Epithelial cell of proximal tubule (primary cell): ENCODE data around the gene LBHD1. TPM values are rescaled to one million over a fixed set of nuclear protein-coding genes. Genes with fewer than 3 reads are reported as not detected.

ENCODE experiments used
- DNase-seq: peaks from one replicate; pipeline ENCODE4 v3.0.0-alpha.2; 2011; ENCODE audit warnings: low read depth
- H3K4me3 ChIP-seq: 2 replicates; pipeline ENCODE4 v1.5.1; 2011; ENCODE audit warnings: low read depth, mild to moderate bottlenecking, low read length
- total RNA-seq: library from RNA; depleted of rRNA; stranded (reverse); fragments of >200 nt; gene quantifications from 2 replicates; pipeline ENCODE4 v1.2.3, GENCODE V29; 2015
- TF ChIP-seq, protein P1 (sequence below): conservative IDR thresholded peaks from 2 replicates; pipeline ENCODE4 v1.5.1; 2012; ENCODE audit warnings: low read depth, mild to moderate bottlenecking, low read length

Gene LBHD1
- total RNA-seq, 1 donor from 2014 or later, result 2.2 TPM

DNA sequence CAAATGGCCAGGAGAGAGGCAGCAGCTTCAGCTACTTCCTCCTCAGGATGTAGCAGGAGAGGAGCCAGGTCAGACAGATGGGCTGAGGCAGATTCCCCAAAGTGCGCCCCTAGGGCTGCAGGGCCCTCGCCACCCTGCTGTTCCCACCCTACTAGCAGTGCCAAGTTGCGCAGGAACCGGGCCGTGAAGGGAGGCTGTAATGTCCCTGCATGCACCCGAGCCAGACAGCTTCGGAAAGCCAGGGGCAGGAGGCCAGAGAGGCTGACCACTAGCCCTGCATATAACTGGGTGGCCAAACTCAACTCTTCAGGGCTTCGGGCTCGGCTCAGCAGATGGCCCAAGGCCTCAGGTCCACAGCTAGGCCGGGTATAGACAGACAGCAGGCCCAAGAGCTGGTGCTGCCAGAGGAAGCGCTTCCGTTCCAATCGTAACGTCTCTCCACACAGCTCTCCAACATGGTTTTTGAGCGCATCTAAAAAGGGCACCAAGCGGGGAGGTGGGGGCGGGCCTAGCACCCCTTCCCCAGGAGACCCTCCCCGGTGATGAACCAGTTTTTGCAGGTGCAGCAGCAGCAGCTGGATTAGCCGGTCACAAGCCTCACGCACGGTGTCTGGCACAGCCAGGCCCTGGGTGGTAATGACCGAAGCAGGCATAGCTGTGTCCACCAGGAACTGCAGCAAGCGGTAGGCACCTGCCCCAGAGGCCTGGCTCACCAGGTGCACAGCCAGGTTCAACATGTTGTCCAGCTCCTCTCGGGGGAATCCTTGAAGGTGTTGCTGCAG lies 23.7 kb downstream of the LBHD1 start:
- TF ChIP-seq, protein P1, sequence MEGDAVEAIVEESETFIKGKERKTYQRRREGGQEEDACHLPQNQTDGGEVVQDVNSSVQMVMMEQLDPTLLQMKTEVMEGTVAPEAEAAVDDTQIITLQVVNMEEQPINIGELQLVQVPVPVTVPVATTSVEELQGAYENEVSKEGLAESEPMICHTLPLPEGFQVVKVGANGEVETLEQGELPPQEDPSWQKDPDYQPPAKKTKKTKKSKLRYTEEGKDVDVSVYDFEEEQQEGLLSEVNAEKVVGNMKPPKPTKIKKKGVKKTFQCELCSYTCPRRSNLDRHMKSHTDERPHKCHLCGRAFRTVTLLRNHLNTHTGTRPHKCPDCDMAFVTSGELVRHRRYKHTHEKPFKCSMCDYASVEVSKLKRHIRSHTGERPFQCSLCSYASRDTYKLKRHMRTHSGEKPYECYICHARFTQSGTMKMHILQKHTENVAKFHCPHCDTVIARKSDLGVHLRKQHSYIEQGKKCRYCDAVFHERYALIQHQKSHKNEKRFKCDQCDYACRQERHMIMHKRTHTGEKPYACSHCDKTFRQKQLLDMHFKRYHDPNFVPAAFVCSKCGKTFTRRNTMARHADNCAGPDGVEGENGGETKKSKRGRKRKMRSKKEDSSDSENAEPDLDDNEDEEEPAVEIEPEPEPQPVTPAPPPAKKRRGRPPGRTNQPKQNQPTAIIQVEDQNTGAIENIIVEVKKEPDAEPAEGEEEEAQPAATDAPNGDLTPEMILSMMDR, result no peak

DNA sequence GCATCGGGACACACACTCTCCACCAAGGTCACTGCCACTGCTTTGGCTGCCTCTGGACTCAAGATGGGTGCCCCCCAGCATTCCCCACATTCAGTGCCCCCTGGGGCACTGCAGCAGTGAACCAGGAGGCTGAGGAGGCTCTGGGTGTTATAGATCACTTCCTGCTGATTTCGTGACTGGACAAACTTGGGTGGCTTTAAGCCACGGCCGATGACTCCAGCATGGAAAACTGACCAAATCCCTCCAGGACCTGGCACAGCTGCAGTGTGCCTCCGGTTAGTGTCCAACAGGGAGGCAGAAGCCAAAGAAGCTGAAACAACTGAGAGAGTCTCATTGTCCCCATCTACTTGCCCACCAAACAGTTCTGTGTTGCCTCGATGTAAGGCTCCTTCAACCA lies 24.5 kb downstream of the LBHD1 start:
- no peak for DNase-seq
- H3K4me3 ChIP-seq, result no peak overlapping the region
- TF ChIP-seq, protein P1, result no peak

More for the DNA sequence above, 23.7 kb downstream of the LBHD1 start:
- H3K4me3 ChIP-seq, result no peak overlapping the region
- DNase-seq, result no peak

GRCh38 chr11:62646825-62647608 lies 25.1 kb downstream of the LBHD1 start:
- TF ChIP-seq, protein P1, result no peak
- DNase-seq, result no peak
- H3K4me3 ChIP-seq, result peak overlapping the region; percentile 99

DNA sequence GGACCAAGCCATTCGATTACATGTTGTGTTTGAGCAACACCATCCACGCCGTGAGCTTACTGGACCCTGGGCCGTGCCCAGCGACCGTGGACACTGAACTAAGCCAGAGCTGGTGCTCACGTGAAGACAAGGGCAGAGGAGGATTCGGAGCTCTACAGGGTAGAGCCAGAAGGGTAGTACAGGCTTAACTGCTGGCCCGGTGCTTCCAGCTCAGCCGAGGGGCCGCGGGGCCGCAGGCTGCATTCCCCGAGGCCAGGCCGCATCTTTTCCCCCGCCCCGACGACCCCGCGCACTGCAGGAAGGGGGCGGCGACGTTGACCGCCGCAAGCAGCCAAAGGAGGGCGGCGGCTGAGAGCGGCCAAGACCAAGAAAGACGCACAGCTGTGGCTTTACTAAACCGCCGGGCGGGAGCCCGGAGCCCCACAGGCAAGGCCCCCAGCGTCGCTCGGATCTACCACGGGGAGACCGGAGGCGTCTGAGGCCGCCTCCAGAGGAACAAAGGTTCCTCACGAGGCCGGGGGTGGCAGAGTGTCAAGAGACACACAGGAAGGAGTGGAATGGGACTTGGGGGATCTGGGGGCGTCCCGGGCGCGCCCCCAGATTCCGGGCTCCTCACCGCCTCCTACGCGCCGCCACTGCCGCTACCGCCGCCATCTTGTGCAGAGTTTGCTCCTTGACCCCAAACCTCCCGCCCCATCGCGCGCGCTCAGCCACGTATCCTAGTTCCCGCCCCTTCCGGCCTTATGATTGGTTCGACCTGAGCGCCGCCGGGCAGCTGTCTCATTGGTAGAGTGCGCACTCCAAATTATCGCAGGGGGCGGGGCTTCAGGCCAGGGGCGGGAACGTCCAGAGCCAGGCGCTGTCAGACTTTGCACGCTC lies 25.9 kb downstream of the LBHD1 start, which contains the start of gene GANAB:
GANAB (minus strand) TSS at position 668 of the 879 bp plus-strand sequence; CDS start at position 654, 14 bp downstream.
- peak within 1 kb of the TSS; percentile 99 for H3K4me3 ChIP-seq
- TF ChIP-seq, protein P1, result no peak
- DNase-seq, result peak; percentile 64

GRCh38 chr11:62645671-62645945 lies 26.5 kb downstream of the LBHD1 start:
- H3K4me3 ChIP-seq, result peak overlapping the region; percentile 99
- DNase-seq, result no peak
- TF ChIP-seq, protein P1, result no peak

- DNase-seq, result no peak
- TF ChIP-seq, protein P1, result no peak
- H3K4me3 ChIP-seq, result no peak overlapping the region
Measured at GRCh38 chr11:62644220-62644619, 27.8 kb downstream of the LBHD1 start.
